Astrocyte (in vitro differentiated cells and primary cell): ENCODE results near the gene EGFLAM.

Source experiments
- CTCF ChIP-seq: IDR thresholded peaks from 2 replicates; pipeline ENCODE4 v1.5.1; 2011; ENCODE audit warnings: low read depth, mild to moderate bottlenecking, inconsistent platforms, low read length, moderate library complexity; ENCODE audit not compliant: insufficient read depth
- EZH2 ChIP-seq: IDR thresholded peaks from 2 replicates; pipeline ENCODE4 v1.6.1; 2012; ENCODE audit warnings: mild to moderate bottlenecking, low read length, inconsistent platforms; ENCODE audit not compliant: insufficient read depth

DNA sequence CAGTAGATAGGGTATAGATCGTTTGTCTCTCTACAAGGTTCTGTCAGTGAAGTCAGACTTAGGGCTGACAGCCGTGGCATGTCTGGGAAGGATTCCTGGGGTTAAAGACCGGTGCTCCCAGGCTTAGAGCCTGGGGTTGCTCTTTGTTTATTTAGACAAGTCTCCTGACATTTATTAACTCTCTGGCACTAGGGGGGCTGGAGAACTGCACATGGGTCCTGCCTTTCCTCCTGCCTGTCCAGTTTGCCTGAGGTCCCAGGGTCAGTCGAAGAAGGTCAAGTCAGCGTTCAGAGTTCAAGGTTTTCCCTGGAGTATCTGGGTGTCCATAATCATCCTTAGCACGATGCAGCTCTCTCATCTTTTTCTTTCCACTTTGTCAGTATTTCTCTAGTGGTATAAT is 5.6 kb downstream of the EGFLAM start:
- TF ChIP-seq CTCF (no peak), EZH2 (no peak)
